Dendritic cell treated with granulocyte-macrophage colony-stimulating factor and Interleukin-4, amounts not matched to agents 40 ng/mL and 50 ng/mL, for 4 days (primary cell): ENCODE measurements around the gene MALRD1.
"Not testable (repeated sequence)": the region's sequence is repeated elsewhere in the genome, so short reads cannot be mapped to it uniquely, and the experiment has no call there.

Source experiments
- H3K27ac Mint-ChIP-seq: one replicate; pipeline ENCODE4 v1.8.0; 2022; ENCODE audit warnings: mild to moderate bottlenecking, mixed read lengths
- H3K27me3 Mint-ChIP-seq: one replicate; pipeline ENCODE4 v1.8.0; 2022; ENCODE audit warnings: mild to moderate bottlenecking, mixed read lengths
- H3K36me3 Mint-ChIP-seq: one replicate; pipeline ENCODE4 v1.8.0; 2022; ENCODE audit warnings: low read depth, mixed read lengths
- H3K4me1 Mint-ChIP-seq: one replicate; pipeline ENCODE4 v1.8.0; 2022; ENCODE audit warnings: low read depth, mixed read lengths
- H3K4me3 Mint-ChIP-seq: one replicate; pipeline ENCODE4 v1.8.0; 2022; ENCODE audit warnings: mild to moderate bottlenecking, moderate library complexity, mixed read lengths
- H3K9me3 Mint-ChIP-seq: one replicate; pipeline ENCODE4 v1.8.0; 2022; ENCODE audit warnings: mixed read lengths
- intact Hi-C: fragments of 100-400 bp; cut with micrococcal nuclease; formaldehyde crosslinking; loops from one replicate; pipeline ENCODE4 v1.15.0; 2022

Gene MALRD1

GRCh38 chr10:19479854-19480253 lies 431.3 kb downstream of the MALRD1 start:
- Mint-ChIP-seq H3K27ac (no peak overlapping the region), H3K4me3 (no peak overlapping the region), H3K36me3 (no peaks in the 10 kb centered on the region), H3K4me1 (no peaks in the 10 kb centered on the region), H3K9me3 (peaks cover 11% of the 10 kb centered on the region), H3K27me3 (no peaks in the 10 kb centered on the region)
- intact Hi-C loops, result no loop called here

- Mint-ChIP-seq H3K27me3 (no peaks in the 10 kb centered on the region), H3K4me1 (no peaks in the 10 kb centered on the region), H3K9me3 (peaks cover 11% of the 10 kb centered on the region), H3K36me3 (no peaks in the 10 kb centered on the region), H3K4me3 (no peak overlapping the region), H3K27ac (no peak overlapping the region)
- intact Hi-C loops, result no loop called here
These were observed 431.8 kb downstream of the MALRD1 start for GRCh38 chr10:19480353-19480752.

GRCh38 chr10:19483421-19483820 lies 434.8 kb downstream of the MALRD1 start:
- H3K4me1 Mint-ChIP-seq, result no peaks in the 10 kb centered on the region
- H3K36me3 Mint-ChIP-seq, result no peaks in the 10 kb centered on the region
- peaks cover 11% of the 10 kb centered on the region for H3K9me3 Mint-ChIP-seq
- H3K27me3 Mint-ChIP-seq, result no peaks in the 10 kb centered on the region
- H3K4me3 Mint-ChIP-seq, result no peak overlapping the region
- no peak overlapping the region for H3K27ac Mint-ChIP-seq
- intact Hi-C loops, result no loop called here

GRCh38 chr10:19488592-19489280 lies 440.1 kb downstream of the MALRD1 start:
- peak overlapping the region; percentile 8 for H3K27ac Mint-ChIP-seq
- intact Hi-C loops, result no loop called here
- H3K4me3 Mint-ChIP-seq, result peak overlapping the region; percentile 67
- no peaks in the 10 kb centered on the region for H3K9me3 Mint-ChIP-seq
- H3K27me3 Mint-ChIP-seq, result no peaks in the 10 kb centered on the region
- no peaks in the 10 kb centered on the region for H3K36me3 Mint-ChIP-seq
- H3K4me1 Mint-ChIP-seq, result no peaks in the 10 kb centered on the region

- intact Hi-C loops, result no loop called here
- Mint-ChIP-seq H3K4me1 (no peaks in the 10 kb centered on the region), H3K9me3 (no peaks in the 10 kb centered on the region), H3K27ac (no peak overlapping the region), H3K4me3 (no peak overlapping the region), H3K27me3 (no peaks in the 10 kb centered on the region), H3K36me3 (no peaks in the 10 kb centered on the region)
These were observed 442.6 kb downstream of the MALRD1 start for GRCh38 chr10:19491166-19491565.

- intact Hi-C loops, result no loop called here
- H3K27ac Mint-ChIP-seq, result no peak overlapping the region
- H3K9me3 Mint-ChIP-seq, result no peaks in the 10 kb centered on the region
- no peaks in the 10 kb centered on the region for H3K36me3 Mint-ChIP-seq
- no peaks in the 10 kb centered on the region for H3K27me3 Mint-ChIP-seq
- no peaks in the 10 kb centered on the region for H3K4me1 Mint-ChIP-seq
- no peak overlapping the region for H3K4me3 Mint-ChIP-seq
These were observed 445.3 kb downstream of the MALRD1 start for GRCh38 chr10:19493917-19494316.

GRCh38 chr10:19497026-19497425 lies 448.4 kb downstream of the MALRD1 start:
- Mint-ChIP-seq H3K9me3 (no peaks in the 10 kb centered on the region), H3K27me3 (no peaks in the 10 kb centered on the region), H3K36me3 (no peaks in the 10 kb centered on the region), H3K4me3 (no peak overlapping the region), H3K27ac (no peak overlapping the region), H3K4me1 (no peaks in the 10 kb centered on the region)
- intact Hi-C loops, result no loop called here

- H3K36me3 Mint-ChIP-seq, result no peaks in the 10 kb centered on the region
- no peaks in the 10 kb centered on the region for H3K27me3 Mint-ChIP-seq
- H3K4me1 Mint-ChIP-seq, result no peaks in the 10 kb centered on the region
- intact Hi-C loops, result no loop called here
- no peaks in the 10 kb centered on the region for H3K9me3 Mint-ChIP-seq
- no peak overlapping the region for H3K4me3 Mint-ChIP-seq
- no peak overlapping the region for H3K27ac Mint-ChIP-seq
These were observed 450.0 kb downstream of the MALRD1 start for GRCh38 chr10:19498393-19499290.

GRCh38 chr10:19499291-19499770 lies 450.7 kb downstream of the MALRD1 start:
- Mint-ChIP-seq H3K9me3 (no peaks in the 10 kb centered on the region), H3K27ac (no peak overlapping the region), H3K27me3 (no peaks in the 10 kb centered on the region), H3K4me3 (no peak overlapping the region), H3K4me1 (no peaks in the 10 kb centered on the region), H3K36me3 (no peaks in the 10 kb centered on the region)
- intact Hi-C loops, result no loop called here

GRCh38 chr10:19500959-19501358 lies 452.4 kb downstream of the MALRD1 start:
- intact Hi-C loops, result no loop called here
- Mint-ChIP-seq H3K4me3 (no peak overlapping the region), H3K9me3 (peaks cover 12% of the 10 kb centered on the region), H3K4me1 (no peaks in the 10 kb centered on the region), H3K27ac (no peak overlapping the region), H3K36me3 (no peaks in the 10 kb centered on the region), H3K27me3 (no peaks in the 10 kb centered on the region)

GRCh38 chr10:19505320-19506312 lies 457.0 kb downstream of the MALRD1 start:
- Mint-ChIP-seq H3K9me3 (peaks cover 22% of the 10 kb centered on the region), H3K27ac (no peak overlapping the region), H3K4me3 (no peak overlapping the region), H3K27me3 (no peaks in the 10 kb centered on the region), H3K4me1 (no peaks in the 10 kb centered on the region), H3K36me3 (no peaks in the 10 kb centered on the region)
- intact Hi-C loops, result no loop called here

GRCh38 chr10:19510005-19510732 lies 461.6 kb downstream of the MALRD1 start:
- H3K27ac Mint-ChIP-seq, H3K27me3 Mint-ChIP-seq, H3K4me3 Mint-ChIP-seq, H3K36me3 Mint-ChIP-seq, H3K4me1 Mint-ChIP-seq, intact Hi-C loops: not testable (repeated sequence)
- H3K9me3 Mint-ChIP-seq, result peaks cover 23% of the 10 kb centered on the region

- Mint-ChIP-seq H3K4me1 (no peaks in the 10 kb centered on the region), H3K4me3 (no peak overlapping the region), H3K9me3 (peaks cover 19% of the 10 kb centered on the region), H3K36me3 (no peaks in the 10 kb centered on the region), H3K27me3 (no peaks in the 10 kb centered on the region), H3K27ac (no peak overlapping the region)
- intact Hi-C loops, result no loop called here
These were observed 469.5 kb downstream of the MALRD1 start for GRCh38 chr10:19518109-19518508.
